H1 (cell line): Measurements from ENCODE around the gene LIN37. TPM values are rescaled to one million over a fixed set of nuclear protein-coding genes. Genes with fewer than 3 reads are reported as not detected.

ENCODE experiments used
- CBX5 ChIP-seq: fragments of 300-800, 300-1000 bp; sonication (generic); IDR thresholded peaks from 2 replicates; pipeline ENCODE4 v1.7.1; 2016; ENCODE audit warnings: antibody characterized with exemption, low read length, low read depth
- EP300 ChIP-seq, 2 experiments: IDR thresholded peaks; 1 replicate in 1 of 2; 2 replicates in 1 of 2; pipeline ENCODE4 v1.6.1; 2011 to 2012; ENCODE audit warnings: low read depth in 2 of 2, low read length in 2 of 2, mild to moderate bottlenecking in 2 of 2, borderline replicate concordance in 1 of 2, inconsistent platforms in 1 of 2, moderate library complexity in 1 of 2
- GTF2F1 ChIP-seq: IDR thresholded peaks from 2 replicates; pipeline ENCODE4 v1.6.1; 2012; ENCODE audit warnings: low read depth, low read length, improper control_type of control experiment, borderline replicate concordance
- KDM5A ChIP-seq: fragments of 200-600 bp; IDR thresholded peaks from 2 replicates; pipeline ENCODE4 v1.7.1; 2012; ENCODE audit warnings: mild to moderate bottlenecking, low read length, inconsistent platforms, mixed read lengths
- POLR2AphosphoS5 ChIP-seq: IDR thresholded peaks from 2 replicates; pipeline ENCODE4 v1.6.1; 2011; ENCODE audit warnings: low read depth, low read length
- RXRA ChIP-seq: IDR thresholded peaks from 2 replicates; pipeline ENCODE4 v1.6.1; 2011; ENCODE audit warnings: low read depth, mild to moderate bottlenecking, low read length, moderate library complexity; ENCODE audit not compliant: insufficient read depth
- SAP30 ChIP-seq: fragments of 300-600 bp; sonication (generic); IDR thresholded peaks from 2 replicates; pipeline ENCODE4 v1.7.1; 2012; ENCODE audit warnings: low read length, moderate library complexity, mild to moderate bottlenecking, inconsistent platforms; ENCODE audit not compliant: insufficient read depth, insufficient replicate concordance
- SP1 ChIP-seq: IDR thresholded peaks from 2 replicates; pipeline ENCODE4 v1.6.1; 2011; ENCODE audit warnings: low read depth, low read length
- SP4 ChIP-seq: IDR thresholded peaks from 2 replicates; pipeline ENCODE4 v1.6.1; 2012; ENCODE audit warnings: low read length, inconsistent platforms
- polyA plus RNA-seq, 7 experiments: library from polyadenylated mRNA; depleted of rRNA in 3 of 7; stranded (reverse) in 5 of 7; unstranded in 2 of 7; fragments of >200 nt in 5 of 7; fragments of 200-250 nt in 2 of 7; gene quantifications; 1 replicate in 5 of 7; 2 replicates in 1 of 7; 4 replicates in 1 of 7; pipeline versions ENCODE4 v1.2.1 to v1.2.3, GENCODE V29; 2011 to 2013; ENCODE audit warnings: missing spikeins in 2 of 7, mixed read lengths in 2 of 7
- total RNA-seq: library from RNA; stranded (reverse); fragmentation: NEBNext Ultra II Directional; extraction: Animal tissue kit (Norgen Biotek cat#: 25700); gene quantifications from 2 replicates; pipeline ENCODE4 v1.2.1, GENCODE V29; 2021

Gene LIN37
- total and polyA plus RNA-seq, 2 of the 8 experiments (the other 6 are each of a cell fraction or from before 2014, with no cell fraction given), result 3.8 to 9.8 TPM

GRCh38 chr19:35753634-35754369, 5.4 kb downstream of the LIN37 start (continued):
- TF ChIP-seq EP300 (IDR thresholded peaks at IDR 0.05; ENCODE audit: borderline replicate concordance in 1 of 2, low read depth in 2 of 2, low read length in 2 of 2) (no peak), POLR2AphosphoS5 (no peak), KDM5A (no peak), SP4 (no peak), RXRA (no peak), SP1 (no peak), GTF2F1 (no peak), CBX5 (no peak), SAP30 (no peak)
- TF ChIP-seq, all 59 proteins: peak for 0
